Frontal cortex (tissue), 4 donors: ENCODE data around the gene FRMPD2. TPM values are rescaled to one million over a fixed set of nuclear protein-coding genes. Genes with fewer than 3 reads are reported as not detected.

Experiments
- DNase-seq, 2 donors: peaks; one replicate each; pipeline ENCODE4 v3.0.0; 2012; ENCODE audit warnings: low spot score in 2 of 2
- FAIRE-seq: peaks from 2 replicates; lab custom pipeline; 2012; peaks lifted over from hg19 to GRCh38; lab: Jason Lieb, UNC
- total RNA-seq: library from RNA; depleted of rRNA; stranded (reverse); fragments of >200 nt; gene quantifications from one replicate; pipeline ENCODE4 v1.2.3, GENCODE V29; 2014
- donor health status: control.
- donor health status: control.
- donor health status: control.

Gene FRMPD2
- total RNA-seq = 3.3 TPM

GRCh38 chr10:48274636-48275035 is at the start of gene FRMPD2:
FRMPD2 (minus strand) TSS chr10:48274696; CDS start chr10:48274567, 129 bp downstream.
- DNase-seq = no peak
- FAIRE-seq = no peak

- FAIRE-seq = no peak
- DNase-seq = no peak
Observed at GRCh38 chr10:48322017-48322416, 47.5 kb upstream of the FRMPD2 start.

GRCh38 chr10:48317321-48317990 is 43.0 kb upstream of the FRMPD2 start:
- no peak for FAIRE-seq
- DNase-seq = no peak

- FAIRE-seq (no peak), DNase-seq (no peak)
Observed at GRCh38 chr10:48316236-48316635, 41.7 kb upstream of the FRMPD2 start.

GRCh38 chr10:48314107-48314506 is 39.6 kb upstream of the FRMPD2 start:
- FAIRE-seq = no peak

GRCh38 chr10:48309711-48310226 is 35.3 kb upstream of the FRMPD2 start:
- DNase-seq = no peak
- no peak for FAIRE-seq

More at GRCh38 chr10:48314107-48314506, 39.6 kb upstream of the FRMPD2 start:
- no peak for DNase-seq

GRCh38 chr10:48307711-48308018 is 33.2 kb upstream of the FRMPD2 start:
- FAIRE-seq (no peak), DNase-seq (no peak)

GRCh38 chr10:48306870-48307710 is 32.6 kb upstream of the FRMPD2 start:
- FAIRE-seq (no peak), DNase-seq (peak; percentile 77 to 81)

- FAIRE-seq = no peak
- DNase-seq = peak; percentile 99
Observed at GRCh38 chr10:48306265-48306869, 31.9 kb upstream of the FRMPD2 start, which contains the start of gene MAPK8. MAPK8 (plus strand) TSS chr10:48306677; CDS start chr10:48401661, 94,984 bp downstream.

GRCh38 chr10:48305905-48306264 is 31.4 kb upstream of the FRMPD2 start:
- no peak for FAIRE-seq
- no peak for DNase-seq

- no peak for FAIRE-seq
- DNase-seq = no peak
Observed at GRCh38 chr10:48302515-48303476, 28.3 kb upstream of the FRMPD2 start.

- FAIRE-seq = no peak
- no peak for DNase-seq
Observed at GRCh38 chr10:48300556-48300955, 26.1 kb upstream of the FRMPD2 start.

- DNase-seq (no peak), FAIRE-seq (no peak)
Observed at GRCh38 chr10:48299692-48300091, 25.2 kb upstream of the FRMPD2 start.

- FAIRE-seq = no peak
- DNase-seq = no peak
Observed at GRCh38 chr10:48299066-48299465, 24.6 kb upstream of the FRMPD2 start.

GRCh38 chr10:48296576-48297098 is 22.1 kb upstream of the FRMPD2 start:
- no peak for FAIRE-seq

GRCh38 chr10:48294431-48294830 is 19.9 kb upstream of the FRMPD2 start:
- DNase-seq (no peak), FAIRE-seq (no peak)

More at GRCh38 chr10:48296576-48297098, 22.1 kb upstream of the FRMPD2 start:
- no peak for DNase-seq

GRCh38 chr10:48292616-48293015 is 18.1 kb upstream of the FRMPD2 start:
- FAIRE-seq = no peak

GRCh38 chr10:48291190-48291589 is 16.7 kb upstream of the FRMPD2 start:
- FAIRE-seq = no peak
- DNase-seq = no peak

More at GRCh38 chr10:48292616-48293015, 18.1 kb upstream of the FRMPD2 start:
- DNase-seq = no peak

- FAIRE-seq = no peak
- no peak for DNase-seq
Observed at GRCh38 chr10:48290286-48290685, 15.8 kb upstream of the FRMPD2 start.
